Mesenchymal stem cell (in vitro differentiated cells and primary cell): ENCODE results near the gene WWOX.
A peak's percentile ranks its signal among the peaks of the same experiment; 100 is the strongest.

Experiments used
- DNase-seq: peaks from one replicate; pipeline ENCODE4 v3.0.0-alpha.2; 2013
- H2AFZ ChIP-seq: one replicate; pipeline ENCODE4 v1.6.1; 2013; ENCODE audit warnings: low read depth, mild to moderate bottlenecking, control low read depth, inconsistent platforms, low read length, moderate library complexity
- H2AK5ac ChIP-seq: 2 replicates; pipeline ENCODE4 v1.6.1; 2013; ENCODE audit warnings: low read length, moderate library complexity, mild to moderate bottlenecking, inconsistent platforms; ENCODE audit not compliant: severe bottlenecking
- H2BK120ac ChIP-seq: one replicate; pipeline ENCODE4 v1.6.1; 2013; ENCODE audit warnings: low read depth, mild to moderate bottlenecking, inconsistent platforms, low read length, moderate library complexity
- H2BK12ac ChIP-seq, 2 experiments: one replicate each; pipeline ENCODE4 v1.6.1; 2013; ENCODE audit warnings: inconsistent platforms in 2 of 2, low read length in 2 of 2, mild to moderate bottlenecking in 2 of 2, moderate library complexity in 2 of 2, control low read depth in 1 of 2
- H2BK15ac ChIP-seq: one replicate; pipeline ENCODE4 v1.6.1; 2013; ENCODE audit warnings: mild to moderate bottlenecking, low read depth, inconsistent platforms; ENCODE audit not compliant: poor library complexity, severe bottlenecking
- H2BK5ac ChIP-seq: 2 replicates; pipeline ENCODE4 v1.6.1; 2013; ENCODE audit warnings: low read depth, mild to moderate bottlenecking, low read length, control low read depth, inconsistent platforms; ENCODE audit not compliant: poor library complexity, severe bottlenecking
- H3K14ac ChIP-seq, 2 experiments: one replicate each; pipeline ENCODE4 v1.6.1; 2013; ENCODE audit warnings: inconsistent platforms in 2 of 2, low read length in 2 of 2, control low read depth in 1 of 2, mild to moderate bottlenecking in 1 of 2, moderate library complexity in 1 of 2
- H3K18ac ChIP-seq, 2 experiments: one replicate each; pipeline ENCODE4 v1.6.1; 2013; ENCODE audit warnings: inconsistent platforms in 2 of 2, low read length in 2 of 2, control low read depth in 1 of 2, low read depth in 1 of 2, mild to moderate bottlenecking in 1 of 2
- H3K23ac ChIP-seq, 2 experiments: one replicate each; pipeline ENCODE4 v1.6.1; 2013; ENCODE audit warnings: inconsistent platforms in 2 of 2, low read length in 2 of 2, mild to moderate bottlenecking in 2 of 2, moderate library complexity in 2 of 2, control low read depth in 1 of 2
- H3K27ac ChIP-seq: 2 replicates; pipeline ENCODE4 v1.5.1; 2013; ENCODE audit warnings: mild to moderate bottlenecking, moderate library complexity, low read length, control low read depth, inconsistent platforms; ENCODE audit not compliant: poor library complexity, severe bottlenecking
- H3K27me3 ChIP-seq, 2 experiments: 2 replicates each; pipeline versions ENCODE4 v1.6.1 to v1.7.0; 2013; ENCODE audit warnings: low read length in 2 of 2, mild to moderate bottlenecking in 2 of 2, moderate library complexity in 2 of 2, control low read depth in 1 of 2, inconsistent platforms in 1 of 2; ENCODE audit not compliant: control insufficient read depth in 1 of 2, insufficient read depth in 1 of 2
- H3K36me3 ChIP-seq, 2 experiments: 2 replicates each; pipeline versions ENCODE4 v1.6.1 to v1.7.0; 2013; ENCODE audit warnings: low read length in 2 of 2, control low read depth in 1 of 2, inconsistent platforms in 1 of 2, low read depth in 1 of 2, mild to moderate bottlenecking in 1 of 2; ENCODE audit not compliant: insufficient read depth in 2 of 2, control insufficient read depth in 1 of 2
- H3K4ac ChIP-seq, 2 experiments: one replicate each; pipeline ENCODE4 v1.6.1; 2013; ENCODE audit warnings: inconsistent platforms in 2 of 2, low read length in 2 of 2, mild to moderate bottlenecking in 2 of 2, moderate library complexity in 2 of 2, control low read depth in 1 of 2, low read depth in 1 of 2
- H3K4me1 ChIP-seq: 2 replicates; pipeline ENCODE4 v1.6.1; 2013; ENCODE audit warnings: low read depth, low read length, control low read depth; ENCODE audit not compliant: control insufficient read depth, insufficient read depth
- H3K4me2 ChIP-seq: 2 replicates; pipeline ENCODE4 v1.6.1; 2013; ENCODE audit warnings: low read length, mild to moderate bottlenecking, inconsistent platforms; ENCODE audit not compliant: poor library complexity, severe bottlenecking
- H3K4me3 ChIP-seq, 2 experiments: 2 replicates each; pipeline versions ENCODE4 v1.5.1 to v1.7.0; 2013; ENCODE audit warnings: low read length in 2 of 2, mild to moderate bottlenecking in 2 of 2, control low read depth in 1 of 2, low read depth in 1 of 2; ENCODE audit not compliant: insufficient read depth in 1 of 2
- H3K79me1 ChIP-seq: replicated peaks from 2 replicates; pipeline ENCODE4 v1.6.1; 2013; ENCODE audit warnings: mild to moderate bottlenecking, control low read depth, low read length, inconsistent platforms; ENCODE audit not compliant: poor library complexity, severe bottlenecking
- H3K9ac ChIP-seq: 2 replicates; pipeline ENCODE4 v1.7.0; 2013; ENCODE audit warnings: mild to moderate bottlenecking, low read length, moderate library complexity
- H3K9me3 ChIP-seq: 2 replicates; pipeline ENCODE4 v1.7.0; 2013; ENCODE audit warnings: mild to moderate bottlenecking, low read length; ENCODE audit not compliant: control insufficient read depth
- H4K8ac ChIP-seq: one replicate; pipeline ENCODE4 v1.6.1; 2013; ENCODE audit warnings: inconsistent platforms, mild to moderate bottlenecking, low read length, moderate library complexity
- H4K91ac ChIP-seq: one replicate; pipeline ENCODE4 v1.6.1; 2013; ENCODE audit warnings: mild to moderate bottlenecking, low read length, inconsistent platforms
- WGBS: methylation state at CpG from one replicate; pipeline ENCODE4 v1.1.7; 2013; ENCODE audit warnings: mixed read lengths; 5-methylcytosine and 5-hydroxymethylcytosine counted together

WWOX gene

GRCh38 chr16:79071424-79071823 is 972.0 kb downstream of the WWOX start:
- H3K27me3 ChIP-seq, result no peaks in the 10 kb centered on the region
- H2AFZ ChIP-seq, result no peak overlapping the region
- no peak overlapping the region for H3K14ac ChIP-seq
- 52% methylated on average over 4 of the region's 4 CpGs for WGBS
- H2BK12ac ChIP-seq, result no peak overlapping the region
- H4K8ac ChIP-seq, result no peak overlapping the region
- no peak overlapping the region for H3K18ac ChIP-seq
- peak; percentile 13 for DNase-seq
- H4K91ac ChIP-seq, result no peak overlapping the region
- H3K9ac ChIP-seq, result no peak overlapping the region
- H2BK5ac ChIP-seq, result no peak overlapping the region
- H3K23ac ChIP-seq, result no peak overlapping the region
- H3K4me3 ChIP-seq, result no peak overlapping the region
- H2BK15ac ChIP-seq, result no peak overlapping the region
- H3K4me2 ChIP-seq, result no peak overlapping the region
- no peak overlapping the region for H2AK5ac ChIP-seq
- no peak overlapping the region for H3K27ac ChIP-seq
- no peak overlapping the region for H3K4ac ChIP-seq
- H3K36me3 ChIP-seq, result no peaks in the 10 kb centered on the region
- no peaks in the 10 kb centered on the region for H3K4me1 ChIP-seq
- no peak overlapping the region for H2BK120ac ChIP-seq
- H3K9me3 ChIP-seq, result no peaks in the 10 kb centered on the region
- H3K79me1 ChIP-seq, result no peaks in the 10 kb centered on the region

DNA sequence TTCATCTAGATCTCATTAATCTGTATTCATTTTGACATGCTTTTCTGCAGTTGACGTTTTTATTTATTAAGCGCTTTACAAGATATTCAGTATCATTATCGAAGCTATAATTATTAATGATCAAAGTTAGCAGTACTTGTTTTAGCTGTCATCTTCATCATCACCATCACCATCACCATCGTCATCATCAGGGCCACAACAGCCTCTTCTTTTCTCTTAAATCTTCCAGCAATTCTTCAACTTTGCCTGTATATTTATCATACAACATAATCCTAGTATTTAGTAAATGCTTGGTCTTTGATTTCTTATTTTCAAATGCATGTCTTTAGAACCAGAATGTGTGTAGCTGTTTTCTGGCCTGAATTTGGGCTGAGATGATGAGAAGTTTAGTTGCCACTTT is 973.1 kb downstream of the WWOX start:
- Histone ChIP-seq H2AFZ (no peak overlapping the region), H3K27ac (no peak overlapping the region), H3K79me1 (no peaks in the 10 kb centered on the region), H3K4me2 (no peak overlapping the region), H3K9me3 (no peaks in the 10 kb centered on the region), H3K36me3 (no peaks in the 10 kb centered on the region), H2BK12ac (no peak overlapping the region), H3K4ac (no peak overlapping the region), H2BK120ac (no peak overlapping the region), H2BK15ac (no peak overlapping the region), H2AK5ac (no peak overlapping the region), H3K14ac (no peak overlapping the region), H2BK5ac (no peak overlapping the region), H3K27me3 (no peaks in the 10 kb centered on the region), H4K91ac (no peak overlapping the region), H3K4me3 (no peak overlapping the region), H3K9ac (no peak overlapping the region), H3K23ac (no peak overlapping the region), H4K8ac (no peak overlapping the region), H3K4me1 (no peaks in the 10 kb centered on the region), H3K18ac (no peak overlapping the region)
- 93% methylated on average over 4 of the region's 4 CpGs for WGBS
- DNase-seq, result no peak

DNA sequence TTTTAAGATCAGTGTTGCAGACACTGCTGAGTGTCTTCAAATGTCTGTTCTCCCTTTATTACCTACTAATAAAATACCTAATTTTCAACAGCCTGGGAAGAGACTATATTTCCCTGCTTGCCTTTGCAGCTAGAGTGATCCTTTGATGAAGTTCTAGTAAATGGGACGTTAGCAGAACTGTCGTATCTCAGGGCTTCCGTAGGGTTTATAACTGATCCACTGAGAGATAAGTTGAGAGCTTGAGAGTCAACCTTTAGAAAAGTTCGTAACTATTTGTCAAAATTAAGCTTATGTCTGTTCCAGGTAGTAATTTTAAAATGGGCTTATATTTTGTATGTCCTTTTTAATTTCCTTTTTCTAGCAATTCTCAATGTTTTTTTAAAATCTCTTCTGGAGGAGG is 974.1 kb downstream of the WWOX start:
- no peak for DNase-seq
- H3K4me2 ChIP-seq, result no peak overlapping the region
- H3K36me3 ChIP-seq, result no peaks in the 10 kb centered on the region
- H2AK5ac ChIP-seq, result no peak overlapping the region
- no peak overlapping the region for H3K9ac ChIP-seq
- H2AFZ ChIP-seq, result no peak overlapping the region
- H3K18ac ChIP-seq, result no peak overlapping the region
- no peaks in the 10 kb centered on the region for H3K4me1 ChIP-seq
- H2BK15ac ChIP-seq, result no peak overlapping the region
- no peak overlapping the region for H3K4ac ChIP-seq
- no peaks in the 10 kb centered on the region for H3K27me3 ChIP-seq
- H4K8ac ChIP-seq, result no peak overlapping the region
- H3K9me3 ChIP-seq, result no peaks in the 10 kb centered on the region
- H3K14ac ChIP-seq, result no peak overlapping the region
- WGBS, result 43% methylated on average over 3 of the region's 4 CpGs
- no peak overlapping the region for H3K27ac ChIP-seq
- H3K23ac ChIP-seq, result no peak overlapping the region
- H4K91ac ChIP-seq, result no peak overlapping the region
- no peak overlapping the region for H2BK5ac ChIP-seq
- no peaks in the 10 kb centered on the region for H3K79me1 ChIP-seq
- no peak overlapping the region for H3K4me3 ChIP-seq
- H2BK12ac ChIP-seq, result no peak overlapping the region
- no peak overlapping the region for H2BK120ac ChIP-seq

GRCh38 chr16:79074541-79074940 is 975.1 kb downstream of the WWOX start:
- H3K14ac ChIP-seq, result no peak overlapping the region
- no peak overlapping the region for H3K9ac ChIP-seq
- H3K23ac ChIP-seq, result no peak overlapping the region
- H2BK12ac ChIP-seq, result no peak overlapping the region
- H3K4me1 ChIP-seq, result no peaks in the 10 kb centered on the region
- no peaks in the 10 kb centered on the region for H3K27me3 ChIP-seq
- no peak overlapping the region for H3K18ac ChIP-seq
- H2BK5ac ChIP-seq, result no peak overlapping the region
- no peak overlapping the region for H3K4me2 ChIP-seq
- WGBS, result no CpG with 5 or more reads among the region's 1 CpG
- no peak overlapping the region for H2BK15ac ChIP-seq
- no peak overlapping the region for H3K27ac ChIP-seq
- H4K8ac ChIP-seq, result no peak overlapping the region
- H2AK5ac ChIP-seq, result no peak overlapping the region
- DNase-seq, result no peak
- H2AFZ ChIP-seq, result no peak overlapping the region
- H3K79me1 ChIP-seq, result no peaks in the 10 kb centered on the region
- H3K36me3 ChIP-seq, result no peaks in the 10 kb centered on the region
- H3K4me3 ChIP-seq, result no peak overlapping the region
- H4K91ac ChIP-seq, result no peak overlapping the region
- no peaks in the 10 kb centered on the region for H3K9me3 ChIP-seq
- no peak overlapping the region for H2BK120ac ChIP-seq
- H3K4ac ChIP-seq, result no peak overlapping the region
